Coronary artery (tissue), 2 donors: ENCODE measurements around the gene OR2K2.
A peak's percentile ranks its signal among the peaks of the same experiment; 100 is the strongest.
"Not testable (repeated sequence)": the region's sequence is repeated elsewhere in the genome, so short reads cannot be mapped to it uniquely, and the experiment has no call there.

Source experiments
- DNase-seq: peaks from one replicate; pipeline ENCODE4 v3.0.0-alpha.2; 2017; ENCODE audit warnings: low spot score
- H3K27ac ChIP-seq, 2 donors: fragments of 200-600 bp; sonication (generic); one replicate each; pipeline ENCODE4 v1.5.1; 2016 to 2019
- H3K4me3 ChIP-seq: fragments of 200-600 bp; sonication (generic); 2 replicates; pipeline ENCODE4 v1.5.1; 2016; ENCODE audit warnings: mild to moderate bottlenecking, moderate library complexity
- CTCF ChIP-seq: fragments of 200-600 bp; sonication (generic); IDR thresholded peaks from one replicate; pipeline ENCODE4 v1.5.1; 2019; ENCODE audit warnings: antibody characterized with exemption

OR2K2 gene

GRCh38 chr9:111297066-111297824 lies 32.8 kb downstream of the OR2K2 start:
- Histone ChIP-seq H3K4me3 (no peak overlapping the region), H3K27ac (no peak overlapping the region)
- no peak for DNase-seq
- TF ChIP-seq CTCF, result no peak

- H3K27ac ChIP-seq, result no peak overlapping the region
- no peak overlapping the region for H3K4me3 ChIP-seq
- DNase-seq, result no peak
- TF ChIP-seq CTCF, result no peak
Measured at GRCh38 chr9:111294691-111295451, 35.2 kb downstream of the OR2K2 start.

- H3K4me3 ChIP-seq, result no peak overlapping the region
- no peak for DNase-seq
- no peak for TF ChIP-seq CTCF
- no peak overlapping the region for H3K27ac ChIP-seq
Measured at GRCh38 chr9:111287127-111287526, 42.9 kb downstream of the OR2K2 start.

GRCh38 chr9:111284703-111285102 lies 45.3 kb downstream of the OR2K2 start:
- Histone ChIP-seq H3K27ac (peak overlapping the region in 1 of 2 donors; percentile 64), H3K4me3 (no peak overlapping the region)
- DNase-seq, result no peak
- TF ChIP-seq CTCF, result no peak

DNA sequence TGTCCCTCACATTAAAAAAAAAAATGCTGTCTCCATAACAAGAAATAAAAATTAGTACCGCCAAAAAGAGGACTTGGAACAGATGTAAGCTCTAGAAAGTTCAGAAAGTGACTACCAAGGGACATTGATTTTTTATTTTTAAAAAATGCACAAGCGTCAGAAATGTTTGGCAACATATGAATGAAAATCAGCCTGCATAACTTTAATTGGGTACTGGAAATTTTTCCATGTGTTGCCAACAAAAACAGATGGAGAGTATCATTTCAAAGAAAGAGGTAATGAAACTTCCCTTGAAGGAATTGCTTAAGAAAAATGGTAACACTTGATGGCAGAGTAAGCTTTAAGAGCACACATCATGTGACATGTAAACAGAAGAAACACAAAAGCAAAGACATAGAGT lies 47.2 kb downstream of the OR2K2 start:
- Histone ChIP-seq H3K4me3 (no peak overlapping the region), H3K27ac (peak overlapping the region in 1 of 2 donors; percentile 41)
- DNase-seq, result no peak
- no peak for TF ChIP-seq CTCF

GRCh38 chr9:111280795-111281194 lies 49.2 kb downstream of the OR2K2 start:
- H3K27ac ChIP-seq, DNase-seq, H3K4me3 ChIP-seq: not testable (repeated sequence)
